MCF 10A (cell line): ENCODE results near the gene AIPL1. TPM values are rescaled to one million over a fixed set of nuclear protein-coding genes. Genes with fewer than 3 reads are reported as not detected.

ENCODE experiments used
- BruUV-seq: library from RNA; stranded (reverse); fragments of 400-500 nt; replicated peaks from 2 replicates; lab custom pipeline; 2021; lab: Mats Ljungman, UMichigan
- CTCF ChIA-PET: fragments of 300-600 bp; sonication (Branson Sonifier 250); formaldehyde crosslinking; extraction: SDS; loops from one replicate; lab custom pipeline; 2021; ENCODE audit warnings: antibody characterized with exemption, inconsistent platforms; lab: Yijun Ruan, JAX
- POLR2A ChIA-PET: fragments of 300-600, 350-650 bp; sonication (Branson Sonifier 250); formaldehyde crosslinking; extraction: SDS; loops from one replicate; lab custom pipeline; 2020; ENCODE audit warnings: antibody characterized with exemption, inconsistent platforms; lab: Yijun Ruan, JAX
- DNase-seq: peaks from one replicate; pipeline ENCODE4 v3.0.0-alpha.2; 2018; ENCODE audit not compliant: unreplicated experiment
- H3K27ac Mint-ChIP-seq: one replicate; pipeline ENCODE4 v1.8.0; 2022; ENCODE audit warnings: mild to moderate bottlenecking, low read depth, mixed read lengths; ENCODE audit not compliant: unreplicated experiment
- H3K27me3 Mint-ChIP-seq: one replicate; pipeline ENCODE4 v1.8.0; 2022; ENCODE audit warnings: mixed read lengths; ENCODE audit not compliant: insufficient read depth, unreplicated experiment
- H3K36me3 Mint-ChIP-seq: one replicate; pipeline ENCODE4 v1.8.0; 2022; ENCODE audit warnings: mild to moderate bottlenecking, moderate library complexity, mixed read lengths; ENCODE audit not compliant: insufficient read depth, unreplicated experiment
- H3K4me1 Mint-ChIP-seq: one replicate; pipeline ENCODE4 v1.8.0; 2022; ENCODE audit warnings: mixed read lengths; ENCODE audit not compliant: insufficient read depth, unreplicated experiment
- H3K4me3 Mint-ChIP-seq: one replicate; pipeline ENCODE4 v1.8.0; 2022; ENCODE audit warnings: mild to moderate bottlenecking, moderate library complexity, mixed read lengths; ENCODE audit not compliant: unreplicated experiment
- H3K9me3 Mint-ChIP-seq: one replicate; pipeline ENCODE4 v1.8.0; 2022; ENCODE audit warnings: mixed read lengths; ENCODE audit not compliant: unreplicated experiment
- intact Hi-C: fragments of 100-400 bp; cut with micrococcal nuclease; formaldehyde crosslinking; loops from 2 replicates; pipeline ENCODE4 v1.14.1; 2022
- total RNA-seq: library from RNA; stranded (reverse); gene quantifications from 2 replicates; pipeline ENCODE4 v1.2.3, GENCODE V29; 2022
- TF ChIP-seq, protein P1 (sequence below): fragments of 200-600 bp; IDR thresholded peaks from one replicate; pipeline ENCODE4 v1.8.0; 2022; ENCODE audit warnings: antibody characterized with exemption, mild to moderate bottlenecking; ENCODE audit not compliant: unreplicated experiment

AIPL1 gene
- total RNA-seq, 1 experiment from 2014 or later, result not detected

DNA sequence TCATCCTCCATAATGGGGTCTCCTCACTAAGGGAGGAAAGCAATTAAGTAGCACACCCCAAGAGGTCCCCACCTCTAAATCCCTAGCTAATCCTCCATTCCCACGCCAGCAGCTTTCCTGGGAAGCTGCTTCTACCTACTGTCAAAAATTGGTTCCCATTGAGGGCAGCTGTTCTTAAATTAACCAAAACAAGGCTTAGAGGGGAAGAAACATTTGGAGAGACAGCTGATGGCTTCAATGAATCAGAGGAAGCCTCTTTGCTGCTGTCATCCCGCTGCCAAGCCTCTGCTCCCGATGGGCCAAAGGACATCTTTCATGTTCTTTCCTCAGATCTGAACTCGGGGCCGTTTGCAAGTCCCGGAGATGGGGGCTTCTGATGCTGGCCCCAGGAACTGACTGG lies 26.6 kb downstream of the AIPL1 start:
- POLR2A ChIA-PET, result no interaction called here
- Mint-ChIP-seq H3K27me3 (peaks cover 65% of the 10 kb centered on the region), H3K4me1 (no peaks in the 10 kb centered on the region), H3K4me3 (no peak overlapping the region), H3K9me3 (no peaks in the 10 kb centered on the region), H3K36me3 (no peaks in the 10 kb centered on the region), H3K27ac (no peak overlapping the region)
- no peak for DNase-seq
- BruUV-seq, result no TSS peak
- CTCF ChIA-PET, result interaction anchor here (0.6 to 1.1 kb wide), 2 partner anchors 14 to 730 kb away, joined by 3 read pairs; no protein-coding TSS in a partner anchor
- intact Hi-C loops, result no loop called here
- TF ChIP-seq, protein P1, sequence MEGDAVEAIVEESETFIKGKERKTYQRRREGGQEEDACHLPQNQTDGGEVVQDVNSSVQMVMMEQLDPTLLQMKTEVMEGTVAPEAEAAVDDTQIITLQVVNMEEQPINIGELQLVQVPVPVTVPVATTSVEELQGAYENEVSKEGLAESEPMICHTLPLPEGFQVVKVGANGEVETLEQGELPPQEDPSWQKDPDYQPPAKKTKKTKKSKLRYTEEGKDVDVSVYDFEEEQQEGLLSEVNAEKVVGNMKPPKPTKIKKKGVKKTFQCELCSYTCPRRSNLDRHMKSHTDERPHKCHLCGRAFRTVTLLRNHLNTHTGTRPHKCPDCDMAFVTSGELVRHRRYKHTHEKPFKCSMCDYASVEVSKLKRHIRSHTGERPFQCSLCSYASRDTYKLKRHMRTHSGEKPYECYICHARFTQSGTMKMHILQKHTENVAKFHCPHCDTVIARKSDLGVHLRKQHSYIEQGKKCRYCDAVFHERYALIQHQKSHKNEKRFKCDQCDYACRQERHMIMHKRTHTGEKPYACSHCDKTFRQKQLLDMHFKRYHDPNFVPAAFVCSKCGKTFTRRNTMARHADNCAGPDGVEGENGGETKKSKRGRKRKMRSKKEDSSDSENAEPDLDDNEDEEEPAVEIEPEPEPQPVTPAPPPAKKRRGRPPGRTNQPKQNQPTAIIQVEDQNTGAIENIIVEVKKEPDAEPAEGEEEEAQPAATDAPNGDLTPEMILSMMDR, result no peak

DNA sequence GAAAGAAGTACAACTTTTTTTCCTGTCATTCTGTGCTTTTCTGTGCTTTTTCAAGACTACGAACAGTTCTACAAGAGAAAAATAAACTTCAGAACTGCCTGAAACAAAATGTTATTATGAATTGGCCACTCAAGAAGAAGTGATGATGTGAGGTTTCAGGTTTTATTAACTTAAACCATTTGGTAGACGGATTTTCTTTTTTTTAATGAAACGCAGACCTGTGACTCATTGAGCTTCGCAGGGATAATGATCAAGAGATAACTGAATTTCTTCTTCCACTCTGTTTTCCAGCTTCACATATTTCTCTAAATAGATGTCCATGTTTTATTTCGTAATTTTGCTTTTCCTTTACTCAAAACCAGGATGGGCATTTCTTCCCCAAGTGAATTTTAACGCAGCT lies 32.7 kb downstream of the AIPL1 start:
- TF ChIP-seq, protein P1, result no peak
- no peak overlapping the region for H3K27ac Mint-ChIP-seq
- POLR2A ChIA-PET, result no interaction called here
- H3K27me3 Mint-ChIP-seq, result peaks cover 39% of the 10 kb centered on the region
- DNase-seq, result no peak
- no peaks in the 10 kb centered on the region for H3K4me1 Mint-ChIP-seq
- no peaks in the 10 kb centered on the region for H3K36me3 Mint-ChIP-seq
- peaks cover 5% of the 10 kb centered on the region for H3K9me3 Mint-ChIP-seq
- H3K4me3 Mint-ChIP-seq, result no peak overlapping the region
- intact Hi-C loops, result no loop called here
- no TSS peak for BruUV-seq
- CTCF ChIA-PET, result no interaction called here

DNA sequence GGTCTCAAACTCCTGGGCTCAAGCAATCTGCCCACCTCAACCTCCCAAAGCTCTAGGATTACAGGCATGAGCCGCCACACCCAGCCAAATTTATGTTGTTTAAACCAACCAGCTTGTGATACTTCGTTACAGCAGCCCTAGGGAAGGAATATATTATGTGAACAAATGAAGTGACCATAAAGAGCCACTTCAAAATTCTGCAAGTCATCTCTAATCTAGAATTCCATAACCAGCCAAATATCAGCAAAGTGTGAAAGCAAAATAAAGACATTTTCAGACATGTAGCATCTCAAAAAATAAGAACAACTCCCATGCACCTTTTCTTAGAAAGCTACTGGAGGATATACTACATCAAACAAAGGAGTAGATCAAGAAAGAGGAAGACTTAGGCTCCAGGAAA lies 36.0 kb downstream of the AIPL1 start:
- no TSS peak for BruUV-seq
- peaks cover 5% of the 10 kb centered on the region for H3K9me3 Mint-ChIP-seq
- DNase-seq, result no peak
- H3K27me3 Mint-ChIP-seq, result peaks cover 43% of the 10 kb centered on the region
- H3K4me3 Mint-ChIP-seq, result no peak overlapping the region
- H3K4me1 Mint-ChIP-seq, result no peaks in the 10 kb centered on the region
- CTCF ChIA-PET, result interaction anchor here (0.6 to 0.9 kb wide), 3 partner anchors 131 to 701 kb away, joined by 3 to 6 read pairs (median 3); no protein-coding TSS in a partner anchor
- POLR2A ChIA-PET, result no interaction called here
- intact Hi-C loops, result no loop called here
- TF ChIP-seq, protein P1, result no peak
- H3K27ac Mint-ChIP-seq, result no peak overlapping the region
- H3K36me3 Mint-ChIP-seq, result no peaks in the 10 kb centered on the region

DNA sequence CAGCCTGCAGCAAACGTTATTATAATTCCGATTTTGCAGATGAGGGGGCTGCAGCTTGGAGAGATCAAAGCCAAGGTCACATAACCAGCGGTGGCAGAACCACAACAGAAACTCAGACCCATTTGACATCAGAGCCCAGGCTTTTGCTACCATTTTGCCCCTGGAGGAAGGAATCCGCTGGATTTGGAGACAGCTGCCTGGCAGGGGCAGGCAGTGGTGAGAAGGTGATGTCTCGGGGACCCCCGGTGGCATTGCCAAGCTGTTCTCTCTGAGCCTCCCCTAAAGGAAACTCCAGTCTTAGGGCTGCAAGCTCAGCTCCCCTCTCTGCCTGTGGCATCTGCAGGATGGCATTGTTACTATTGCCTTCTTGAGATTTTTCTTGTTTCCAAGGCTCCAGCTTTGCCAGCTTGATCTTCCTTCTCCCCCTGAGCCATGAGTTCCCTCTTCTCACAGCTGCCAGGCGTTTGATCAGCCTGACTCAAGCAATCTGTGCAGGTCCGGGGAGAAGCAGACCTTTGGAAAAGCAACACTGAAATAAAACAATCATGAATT lies 40.8 kb downstream of the AIPL1 start:
- Mint-ChIP-seq H3K4me3 (no peak overlapping the region), H3K36me3 (no peaks in the 10 kb centered on the region), H3K27ac (no peak overlapping the region), H3K9me3 (peaks cover 3% of the 10 kb centered on the region), H3K4me1 (no peaks in the 10 kb centered on the region), H3K27me3 (peaks cover 41% of the 10 kb centered on the region)
- ChIA-PET CTCF (no interaction called here), POLR2A (no interaction called here)
- intact Hi-C loops, result no loop called here
- TF ChIP-seq, protein P1, result no peak
- no TSS peak for BruUV-seq
- DNase-seq, result no peak
